ENCODE measurements around the gene UBR1.
"Not testable (repeated sequence)": the region's sequence is repeated elsewhere in the genome, so short reads cannot be mapped to it uniquely, and the experiment has no call there.

- not testable (repeated sequence) for TF ChIP-seq CTCF (IDR thresholded peaks at IDR 0.05); MAX (IDR thresholded peaks at IDR 0.05); HMGXB4 (CRISPR knock-in tag; IDR thresholded peaks at IDR 0.05; ENCODE audit: borderline replicate concordance)
Measured at GRCh38 chr15:42979113-42979512, 126.7 kb downstream of the UBR1 start.
